Measurements from ENCODE around the gene AURKA. TPM values are rescaled to one million over a fixed set of nuclear protein-coding genes. Genes with fewer than 3 reads are reported as not detected.
"Not testable (repeated sequence)": the region's sequence is repeated elsewhere in the genome, so short reads cannot be mapped to it uniquely, and the experiment has no call there.

The AURKA gene
- total RNA-seq, 1 experiment from 2014 or later: 115 TPM

DNA sequence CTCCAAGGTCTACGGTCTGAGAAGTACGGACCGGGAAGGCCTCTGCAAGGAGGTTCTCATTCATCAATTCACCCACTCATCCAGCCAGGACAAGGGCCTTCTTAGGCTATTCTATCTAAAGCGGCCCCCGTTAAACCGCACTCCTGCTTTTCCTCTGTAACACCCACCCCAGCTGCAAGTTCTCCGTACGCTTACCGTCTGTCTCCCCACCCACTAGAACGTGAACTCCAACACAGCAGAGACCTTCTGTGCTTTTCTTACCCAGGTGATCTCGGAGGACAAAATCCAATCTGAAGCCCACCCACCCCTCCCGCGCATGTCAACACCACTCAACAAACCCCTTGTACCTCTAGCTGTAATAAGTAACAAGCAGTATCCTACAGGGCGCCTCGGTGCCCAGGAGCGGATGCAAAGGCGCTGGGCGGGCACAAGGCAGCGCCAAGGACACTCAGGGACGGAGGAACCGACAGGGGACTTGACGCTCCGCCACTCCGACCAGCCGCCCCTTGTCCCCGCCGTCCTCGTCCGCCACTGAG, 351 bp downstream of the AURKA start:
- POLR2A ChIA-PET: no interaction called here
- no peak for DNase-seq (ENCODE audit: low read depth, low spot score)

DNA sequence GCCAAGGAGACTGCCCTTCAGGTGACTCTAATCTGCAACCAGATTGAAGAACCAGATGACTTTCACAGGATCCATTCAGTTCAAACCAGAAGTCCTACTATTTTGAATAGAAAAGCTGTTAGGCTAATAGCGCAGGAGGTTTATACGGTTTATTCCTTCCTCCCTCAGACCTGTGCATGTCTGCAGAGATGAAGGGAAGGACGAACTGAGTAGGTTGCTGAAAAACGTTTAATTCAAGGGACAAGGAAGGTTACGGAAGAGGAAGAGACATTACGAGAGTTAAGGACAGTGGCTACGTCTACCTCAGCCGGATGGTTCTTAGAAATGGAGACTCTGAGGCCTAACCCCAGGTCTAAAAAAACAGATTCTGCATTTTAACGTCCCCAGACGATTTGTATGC, 978 bp downstream of the AURKA start:
- TF ChIP-seq, protein P1, sequence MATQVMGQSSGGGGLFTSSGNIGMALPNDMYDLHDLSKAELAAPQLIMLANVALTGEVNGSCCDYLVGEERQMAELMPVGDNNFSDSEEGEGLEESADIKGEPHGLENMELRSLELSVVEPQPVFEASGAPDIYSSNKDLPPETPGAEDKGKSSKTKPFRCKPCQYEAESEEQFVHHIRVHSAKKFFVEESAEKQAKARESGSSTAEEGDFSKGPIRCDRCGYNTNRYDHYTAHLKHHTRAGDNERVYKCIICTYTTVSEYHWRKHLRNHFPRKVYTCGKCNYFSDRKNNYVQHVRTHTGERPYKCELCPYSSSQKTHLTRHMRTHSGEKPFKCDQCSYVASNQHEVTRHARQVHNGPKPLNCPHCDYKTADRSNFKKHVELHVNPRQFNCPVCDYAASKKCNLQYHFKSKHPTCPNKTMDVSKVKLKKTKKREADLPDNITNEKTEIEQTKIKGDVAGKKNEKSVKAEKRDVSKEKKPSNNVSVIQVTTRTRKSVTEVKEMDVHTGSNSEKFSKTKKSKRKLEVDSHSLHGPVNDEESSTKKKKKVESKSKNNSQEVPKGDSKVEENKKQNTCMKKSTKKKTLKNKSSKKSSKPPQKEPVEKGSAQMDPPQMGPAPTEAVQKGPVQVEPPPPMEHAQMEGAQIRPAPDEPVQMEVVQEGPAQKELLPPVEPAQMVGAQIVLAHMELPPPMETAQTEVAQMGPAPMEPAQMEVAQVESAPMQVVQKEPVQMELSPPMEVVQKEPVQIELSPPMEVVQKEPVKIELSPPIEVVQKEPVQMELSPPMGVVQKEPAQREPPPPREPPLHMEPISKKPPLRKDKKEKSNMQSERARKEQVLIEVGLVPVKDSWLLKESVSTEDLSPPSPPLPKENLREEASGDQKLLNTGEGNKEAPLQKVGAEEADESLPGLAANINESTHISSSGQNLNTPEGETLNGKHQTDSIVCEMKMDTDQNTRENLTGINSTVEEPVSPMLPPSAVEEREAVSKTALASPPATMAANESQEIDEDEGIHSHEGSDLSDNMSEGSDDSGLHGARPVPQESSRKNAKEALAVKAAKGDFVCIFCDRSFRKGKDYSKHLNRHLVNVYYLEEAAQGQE (IDR thresholded peaks at IDR 0.05; ENCODE audit: insufficient read depth in 1 of 2, low read depth in 2 of 2, low read length in 1 of 2): no peak
- TF ChIP-seq SIN3A (IDR thresholded peaks at IDR 0.05; ENCODE audit: borderline replicate concordance, insufficient read depth, low read depth, low read length) (no peak), POLR2AphosphoS5 (IDR thresholded peaks at IDR 0.05; ENCODE audit: low read depth, low read length) (no peak), TCF7L2 (IDR thresholded peaks at IDR 0.05; ENCODE audit: low read depth, low read length) (no peak)
- TF ChIP-seq, protein P2, sequence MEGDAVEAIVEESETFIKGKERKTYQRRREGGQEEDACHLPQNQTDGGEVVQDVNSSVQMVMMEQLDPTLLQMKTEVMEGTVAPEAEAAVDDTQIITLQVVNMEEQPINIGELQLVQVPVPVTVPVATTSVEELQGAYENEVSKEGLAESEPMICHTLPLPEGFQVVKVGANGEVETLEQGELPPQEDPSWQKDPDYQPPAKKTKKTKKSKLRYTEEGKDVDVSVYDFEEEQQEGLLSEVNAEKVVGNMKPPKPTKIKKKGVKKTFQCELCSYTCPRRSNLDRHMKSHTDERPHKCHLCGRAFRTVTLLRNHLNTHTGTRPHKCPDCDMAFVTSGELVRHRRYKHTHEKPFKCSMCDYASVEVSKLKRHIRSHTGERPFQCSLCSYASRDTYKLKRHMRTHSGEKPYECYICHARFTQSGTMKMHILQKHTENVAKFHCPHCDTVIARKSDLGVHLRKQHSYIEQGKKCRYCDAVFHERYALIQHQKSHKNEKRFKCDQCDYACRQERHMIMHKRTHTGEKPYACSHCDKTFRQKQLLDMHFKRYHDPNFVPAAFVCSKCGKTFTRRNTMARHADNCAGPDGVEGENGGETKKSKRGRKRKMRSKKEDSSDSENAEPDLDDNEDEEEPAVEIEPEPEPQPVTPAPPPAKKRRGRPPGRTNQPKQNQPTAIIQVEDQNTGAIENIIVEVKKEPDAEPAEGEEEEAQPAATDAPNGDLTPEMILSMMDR (IDR thresholded peaks at IDR 0.05): no peak
- TSS peak; percentile 95 for BruUV-seq (replicated peaks)
- ChIA-PET CTCF (no interaction called here), POLR2A (no interaction called here)
- ATAC-seq (no peak), DNase-seq (ENCODE audit: low read depth, low spot score) (no peak)
- Histone ChIP-seq H3K27me3 (ENCODE audit: control insufficient read depth, insufficient read depth, low read length) (no peaks in the 10 kb centered on the region), H3K4me1 (ENCODE audit: control insufficient read depth, insufficient read depth, low read length) (peaks cover 26% of the 10 kb centered on the region), H3K4me3 (ENCODE audit: low read depth in 2 of 2, low read length in 2 of 2) (peak overlapping the region; percentile 76 to 98), H3K9me3 (ENCODE audit: control insufficient read depth, insufficient read depth, low read depth, low read length) (no peaks in the 10 kb centered on the region), H3K27ac (ENCODE audit: low read length) (peak overlapping the region; percentile 93), H3K36me3 (ENCODE audit: control insufficient read depth, insufficient read depth, low read length) (peaks cover 22% of the 10 kb centered on the region)
- intact Hi-C loops (cut with micrococcal nuclease; ENCODE audit: unreplicated experiment): no loop called here
- in situ Hi-C loops (cut with HindIII; ENCODE audit: low pct_unique_long_range_greater_than_20kb, low sequenced_read_pairs): no loop called here

More for the DNA sequence above, 351 bp downstream of the AURKA start:
- H3K27ac ChIP-seq (ENCODE audit: low read length): peak overlapping the region; percentile 93
- TF ChIP-seq POLR2AphosphoS5 (IDR thresholded peaks at IDR 0.05; ENCODE audit: low read depth, low read length): no peak
- peaks cover 26% of the 10 kb centered on the region for H3K36me3 ChIP-seq (ENCODE audit: control insufficient read depth, insufficient read depth, low read length)
- H3K4me3 ChIP-seq (ENCODE audit: low read depth in 2 of 2, low read length in 2 of 2): peak overlapping the region; percentile 76 to 98
- in situ Hi-C loops (cut with HindIII; ENCODE audit: low pct_unique_long_range_greater_than_20kb, low sequenced_read_pairs): no loop called here
- CTCF ChIA-PET: no interaction called here
- no TSS peak for BruUV-seq (replicated peaks)
- no peaks in the 10 kb centered on the region for H3K9me3 ChIP-seq (ENCODE audit: control insufficient read depth, insufficient read depth, low read depth, low read length)
- H3K4me1 ChIP-seq (ENCODE audit: control insufficient read depth, insufficient read depth, low read length): peaks cover 26% of the 10 kb centered on the region
- peak; percentile 69 for ATAC-seq
- intact Hi-C loops (cut with micrococcal nuclease; ENCODE audit: unreplicated experiment): no loop called here
- no peaks in the 10 kb centered on the region for H3K27me3 ChIP-seq (ENCODE audit: control insufficient read depth, insufficient read depth, low read length)

DNA sequence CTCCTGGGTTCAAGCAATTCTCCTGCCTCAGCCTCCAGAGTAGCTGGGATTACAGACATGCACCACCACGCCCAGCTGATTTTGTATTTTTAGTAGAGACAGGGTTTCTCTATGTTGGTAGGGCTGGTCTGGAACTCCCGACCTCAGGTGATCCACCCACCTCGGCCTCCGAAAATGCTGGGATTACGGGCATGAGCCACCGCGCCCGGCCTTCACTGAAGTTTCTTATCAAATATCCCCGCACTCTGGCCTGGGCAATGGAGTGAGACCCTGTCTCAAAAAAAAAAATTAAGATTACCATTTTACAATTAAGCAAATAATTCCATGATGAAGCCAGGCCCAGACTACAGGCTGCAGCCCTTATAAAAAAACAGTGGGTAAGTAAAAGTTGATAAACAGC, 1.6 kb downstream of the AURKA start:
- H3K27me3 ChIP-seq (ENCODE audit: control insufficient read depth, insufficient read depth, low read length); intact Hi-C loops (cut with micrococcal nuclease; ENCODE audit: unreplicated experiment); H3K9me3 ChIP-seq (ENCODE audit: control insufficient read depth, insufficient read depth, low read depth, low read length); POLR2A ChIA-PET; in situ Hi-C loops (cut with HindIII; ENCODE audit: low pct_unique_long_range_greater_than_20kb, low sequenced_read_pairs); CTCF ChIA-PET; ATAC-seq; BruUV-seq (replicated peaks); DNase-seq (ENCODE audit: low read depth, low spot score): not testable (repeated sequence)
- H3K36me3 ChIP-seq (ENCODE audit: control insufficient read depth, insufficient read depth, low read length): peaks cover 16% of the 10 kb centered on the region
- peak overlapping the region; percentile 76 to 98 for H3K4me3 ChIP-seq (ENCODE audit: low read depth in 2 of 2, low read length in 2 of 2)
- H3K4me1 ChIP-seq (ENCODE audit: control insufficient read depth, insufficient read depth, low read length): peaks cover 26% of the 10 kb centered on the region
- H3K27ac ChIP-seq (ENCODE audit: low read length): peak overlapping the region; percentile 93

All from Panc1 (cell line).